Right atrium auricular region (tissue), 2 donors: ENCODE data around the gene COMP. TPM values are rescaled to one million over a fixed set of nuclear protein-coding genes. Genes with fewer than 3 reads are reported as not detected.

Experiments
- DNase-seq: peaks from one replicate; pipeline ENCODE4 v3.0.0-alpha.2; 2019; ENCODE audit warnings: low spot score
- H3K27ac ChIP-seq, 2 donors: fragments of 200-600 bp; sonication (generic); 1 replicate in 1 of 2; 2 replicates in 1 of 2; pipeline ENCODE4 v1.5.1; 2016 to 2019
- H3K27me3 ChIP-seq, 2 donors: fragments of 200-600 bp; sonication (generic); one replicate each; pipeline versions ENCODE4 v1.5.1 to v1.6.0; 2017 to 2019
- H3K36me3 ChIP-seq: fragments of 200-600 bp; sonication (generic); one replicate; pipeline ENCODE4 v1.5.1; 2016
- H3K4me1 ChIP-seq, 2 donors: fragments of 200-600 bp; sonication (generic); one replicate each; pipeline versions ENCODE4 v1.5.1 to v1.6.0; 2017 to 2019
- H3K4me3 ChIP-seq, 2 donors: fragments of 200-600 bp; sonication (generic); 1 replicate in 1 of 2; 2 replicates in 1 of 2; pipeline ENCODE4 v1.5.1; 2017 to 2019; ENCODE audit warnings: mild to moderate bottlenecking in 1 of 2, moderate library complexity in 1 of 2
- H3K9me3 ChIP-seq, 2 donors: fragments of 200-600 bp; sonication (generic); one replicate each; pipeline ENCODE4 v1.5.1; 2019
- CTCF ChIP-seq, 2 donors: fragments of 200-600 bp; sonication (generic); IDR thresholded peaks; one replicate each; pipeline ENCODE4 v1.5.1; 2019; ENCODE audit warnings: antibody characterized with exemption in 2 of 2
- total RNA-seq, 2 donors: library from RNA; depleted of rRNA; stranded (reverse); fragments of >200 nt; gene quantifications; one replicate each; pipeline ENCODE4 v1.1.0, GENCODE V29; 2016

Gene COMP
- total RNA-seq, 2 donors from 2014 or later: 7.8 to 12.5 TPM

GRCh38 chr19:18742324-18742723 lies 48.8 kb downstream of the COMP start:
- H3K9me3 ChIP-seq: no peaks in the 10 kb centered on the region
- H3K27ac ChIP-seq: no peak overlapping the region
- TF ChIP-seq CTCF (IDR thresholded peaks at IDR 0.05): no peak
- DNase-seq: no peak
- H3K4me1 ChIP-seq: peaks cover 0 to 36% of the 10 kb centered on the region in 2 donors
- no peaks in the 10 kb centered on the region for H3K36me3 ChIP-seq
- H3K4me3 ChIP-seq: no peak overlapping the region
- no peaks in the 10 kb centered on the region for H3K27me3 ChIP-seq

- H3K36me3 ChIP-seq: no peaks in the 10 kb centered on the region
- H3K27me3 ChIP-seq: no peaks in the 10 kb centered on the region
- peak; percentile 77 for DNase-seq
- TF ChIP-seq CTCF (IDR thresholded peaks at IDR 0.05): no peak
- no peaks in the 10 kb centered on the region for H3K9me3 ChIP-seq
- H3K4me3 ChIP-seq: no peak overlapping the region
- H3K4me1 ChIP-seq: peaks cover 0 to 34% of the 10 kb centered on the region in 2 donors
- peak overlapping the region; percentile 5 to 7 for H3K27ac ChIP-seq
These were observed 49.7 kb downstream of the COMP start for GRCh38 chr19:18741124-18742121.

DNA sequence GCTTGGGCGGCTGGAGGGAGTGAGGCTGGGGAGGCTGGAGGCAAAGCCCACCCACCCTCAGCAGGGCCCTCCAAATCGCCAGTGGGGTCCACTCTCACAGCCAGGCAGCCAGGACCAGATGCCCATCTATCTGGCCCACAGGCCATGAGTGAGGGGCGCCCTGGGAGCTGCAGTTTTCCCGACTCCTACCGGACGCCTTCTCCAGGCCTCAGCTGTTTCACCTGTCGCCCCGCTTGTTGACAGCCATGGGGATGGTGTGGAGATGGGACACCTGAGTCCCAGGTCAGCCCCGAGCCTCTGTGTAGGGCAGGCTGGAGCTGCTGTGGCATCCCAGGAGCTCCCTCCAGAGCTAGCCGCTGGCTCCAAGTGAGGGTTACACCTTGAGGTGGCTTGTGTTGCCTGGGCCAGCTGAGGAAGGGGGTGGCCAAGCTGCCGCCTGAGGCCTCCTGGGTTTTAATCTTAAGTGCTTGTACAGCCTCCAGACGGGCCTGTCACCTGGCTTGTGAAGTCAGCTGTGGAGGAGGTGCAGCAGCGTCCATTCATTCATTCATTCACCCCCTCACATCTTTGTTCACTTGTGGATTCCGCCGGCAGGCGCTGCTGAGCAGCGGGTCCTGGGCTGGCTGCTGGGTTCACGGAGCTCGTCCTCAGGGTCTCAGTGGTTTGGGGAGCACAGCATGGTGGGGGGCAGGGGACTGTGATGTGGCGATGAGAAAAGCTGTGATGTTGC lies 52.0 kb downstream of the COMP start:
- H3K36me3 ChIP-seq: no peaks in the 10 kb centered on the region
- DNase-seq: no peak
- no peak overlapping the region for H3K27ac ChIP-seq
- H3K27me3 ChIP-seq: no peaks in the 10 kb centered on the region
- H3K4me1 ChIP-seq: peaks cover 0 to 31% of the 10 kb centered on the region in 2 donors
- H3K9me3 ChIP-seq: no peaks in the 10 kb centered on the region
- no peak for TF ChIP-seq CTCF (IDR thresholded peaks at IDR 0.05)
- no peak overlapping the region for H3K4me3 ChIP-seq

DNA sequence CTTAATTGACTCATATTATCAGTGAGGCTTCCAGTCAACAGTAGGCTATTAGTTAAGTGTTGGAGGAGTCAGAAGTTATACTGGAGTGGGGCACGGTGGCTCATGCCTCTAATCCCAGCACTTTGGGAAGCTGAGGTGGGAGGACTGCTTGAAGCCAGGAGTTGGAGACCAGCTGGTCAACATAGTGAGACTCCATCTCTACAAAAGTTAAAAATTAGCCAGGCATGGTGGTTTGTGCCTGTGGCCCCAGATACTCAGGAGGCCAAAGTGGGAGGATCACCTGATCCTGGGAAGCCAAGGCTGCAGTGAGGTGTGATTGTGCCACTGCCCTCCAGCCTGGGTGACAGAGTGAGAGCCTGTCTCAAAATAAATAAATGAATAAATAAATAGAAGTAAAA lies 53.2 kb downstream of the COMP start:
- H3K27ac ChIP-seq: no peak overlapping the region
- no peaks in the 10 kb centered on the region for H3K27me3 ChIP-seq
- no peaks in the 10 kb centered on the region for H3K36me3 ChIP-seq
- TF ChIP-seq CTCF (IDR thresholded peaks at IDR 0.05): no peak
- peaks cover 0 to 32% of the 10 kb centered on the region in 2 donors for H3K4me1 ChIP-seq
- H3K4me3 ChIP-seq: no peak overlapping the region
- no peak for DNase-seq
- H3K9me3 ChIP-seq: no peaks in the 10 kb centered on the region

GRCh38 chr19:18737337-18737953 lies 53.7 kb downstream of the COMP start:
- H3K36me3 ChIP-seq: no peaks in the 10 kb centered on the region
- no peak for DNase-seq
- H3K4me3 ChIP-seq: no peak overlapping the region
- no peak overlapping the region for H3K27ac ChIP-seq
- H3K9me3 ChIP-seq: no peaks in the 10 kb centered on the region
- H3K27me3 ChIP-seq: no peaks in the 10 kb centered on the region
- peaks cover 0 to 29% of the 10 kb centered on the region in 2 donors for H3K4me1 ChIP-seq
- no peak for TF ChIP-seq CTCF (IDR thresholded peaks at IDR 0.05)
